Lower lobe of right lung (tissue), 2 donors: Measurements from ENCODE around the gene LRRC28. TPM values are rescaled to one million over a fixed set of nuclear protein-coding genes. Genes with fewer than 3 reads are reported as not detected.
A peak's percentile ranks its signal among the peaks of the same experiment; 100 is the strongest.

ENCODE experiments used
- ATAC-seq, 2 donors: fragments of 200-7000 bp; cut with Tn5 transposase; one replicate each; pipeline ENCODE4 v1.9.1; 2020 to 2022; ENCODE audit warnings: mild to moderate bottlenecking in 2 of 2, moderate library complexity in 2 of 2
- DNase-seq: peaks from one replicate; pipeline ENCODE4 v3.0.0-alpha.2; 2020
- H3K27ac ChIP-seq: fragments of 200-600 bp; one replicate; pipeline ENCODE4 v1.8.0; 2022
- H3K27me3 ChIP-seq: fragments of 200-600 bp; one replicate; pipeline ENCODE4 v1.8.0; 2022; ENCODE audit warnings: low read depth
- H3K36me3 ChIP-seq: fragments of 200-600 bp; one replicate; pipeline ENCODE4 v1.8.0; 2022; ENCODE audit warnings: mild to moderate bottlenecking
- H3K4me1 ChIP-seq: fragments of 200-600 bp; one replicate; pipeline ENCODE4 v1.8.0; 2022
- H3K4me3 ChIP-seq: fragments of 200-600 bp; one replicate; pipeline ENCODE4 v1.8.0; 2022; ENCODE audit warnings: mild to moderate bottlenecking
- H3K9me3 ChIP-seq: fragments of 200-600 bp; one replicate; pipeline ENCODE4 v1.8.0; 2022
- CTCF ChIP-seq: fragments of 200-600 bp; IDR thresholded peaks from one replicate; pipeline ENCODE4 v1.8.0; 2022; ENCODE audit warnings: antibody characterized with exemption, mild to moderate bottlenecking
- intact Hi-C: fragments of 100-400 bp; cut with DNase I; formaldehyde crosslinking; loops from one replicate; pipeline ENCODE4 v1.11.0; 2022
- total RNA-seq: library from RNA; stranded (reverse); fragmentation: NEBNext Ultra II Directional; extraction: Animal tissue kit (Norgen Biotek cat#: 25700); gene quantifications from one replicate; pipeline ENCODE4 v1.2.1, GENCODE V29; 2021
- donor health status: DM: no; HTN: yes; CAD: no; lungs with severe emphysema.

Gene LRRC28
- total RNA-seq, 1 donor from 2014 or later: 23.8 TPM

- Histone ChIP-seq H3K9me3 (no peaks in the 10 kb centered on the region), H3K27me3 (no peaks in the 10 kb centered on the region), H3K4me3 (no peak overlapping the region), H3K4me1 (no peaks in the 10 kb centered on the region), H3K27ac (no peak overlapping the region), H3K36me3 (peaks cover 7% of the 10 kb centered on the region)
- TF ChIP-seq CTCF: no peak
- no peak for DNase-seq
- ATAC-seq: no peak
- intact Hi-C loops: no loop called here
These were observed 12.8 kb downstream of the LRRC28 start for GRCh38 chr15:99264125-99264524.

GRCh38 chr15:99265541-99266070, 14.3 kb downstream of the LRRC28 start:
- Histone ChIP-seq H3K4me1 (no peaks in the 10 kb centered on the region), H3K27me3 (no peaks in the 10 kb centered on the region), H3K9me3 (no peaks in the 10 kb centered on the region), H3K36me3 (peaks cover 7% of the 10 kb centered on the region), H3K27ac (no peak overlapping the region), H3K4me3 (no peak overlapping the region)
- intact Hi-C loops: no loop called here
- ATAC-seq (no peak), DNase-seq (no peak)
- no peak for TF ChIP-seq CTCF

GRCh38 chr15:99267957-99268356, 16.7 kb downstream of the LRRC28 start:
- no peaks in the 10 kb centered on the region for H3K27me3 ChIP-seq
- H3K36me3 ChIP-seq: no peaks in the 10 kb centered on the region
- DNase-seq (no peak), ATAC-seq (no peak)
- TF ChIP-seq CTCF: no peak
- intact Hi-C loops: no loop called here
- H3K4me1 ChIP-seq: no peaks in the 10 kb centered on the region
- no peaks in the 10 kb centered on the region for H3K9me3 ChIP-seq
- no peak overlapping the region for H3K4me3 ChIP-seq
- H3K27ac ChIP-seq: no peak overlapping the region

GRCh38 chr15:99268431-99268830, 17.1 kb downstream of the LRRC28 start:
- H3K27me3 ChIP-seq: no peaks in the 10 kb centered on the region
- H3K4me1 ChIP-seq: no peaks in the 10 kb centered on the region
- no peaks in the 10 kb centered on the region for H3K36me3 ChIP-seq
- no peaks in the 10 kb centered on the region for H3K9me3 ChIP-seq
- intact Hi-C loops: no loop called here
- DNase-seq: no peak
- TF ChIP-seq CTCF: no peak
- peak in 1 of 2 donors; percentile 59 for ATAC-seq
- no peak overlapping the region for H3K4me3 ChIP-seq
- H3K27ac ChIP-seq: no peak overlapping the region

GRCh38 chr15:99273801-99274200, 22.5 kb downstream of the LRRC28 start:
- TF ChIP-seq CTCF: no peak
- no peaks in the 10 kb centered on the region for H3K27me3 ChIP-seq
- no peak overlapping the region for H3K4me3 ChIP-seq
- no peak for ATAC-seq
- no peaks in the 10 kb centered on the region for H3K36me3 ChIP-seq
- no peaks in the 10 kb centered on the region for H3K4me1 ChIP-seq
- H3K9me3 ChIP-seq: no peaks in the 10 kb centered on the region
- intact Hi-C loops: loop anchor here (10.0 kb wide), 1 partner anchor 481 kb away; no protein-coding TSS in a partner anchor
- H3K27ac ChIP-seq: no peak overlapping the region
- DNase-seq: no peak
